NT2/D1 (cell line): ENCODE results near the gene SLX4.

Source experiments
- SUZ12 ChIP-seq: IDR thresholded peaks from 2 replicates; pipeline ENCODE4 v1.6.1; 2011; ENCODE audit not compliant: insufficient read length, insufficient read depth; ENCODE audit errors: extremely low read depth
- YY1 ChIP-seq: IDR thresholded peaks from 2 replicates; pipeline ENCODE4 v1.6.1; 2011; ENCODE audit not compliant: insufficient read length, insufficient read depth
- ZNF274 ChIP-seq: IDR thresholded peaks from 2 replicates; pipeline ENCODE4 v1.6.1; 2011; ENCODE audit warnings: mild to moderate bottlenecking, low read depth, low read length

DNA sequence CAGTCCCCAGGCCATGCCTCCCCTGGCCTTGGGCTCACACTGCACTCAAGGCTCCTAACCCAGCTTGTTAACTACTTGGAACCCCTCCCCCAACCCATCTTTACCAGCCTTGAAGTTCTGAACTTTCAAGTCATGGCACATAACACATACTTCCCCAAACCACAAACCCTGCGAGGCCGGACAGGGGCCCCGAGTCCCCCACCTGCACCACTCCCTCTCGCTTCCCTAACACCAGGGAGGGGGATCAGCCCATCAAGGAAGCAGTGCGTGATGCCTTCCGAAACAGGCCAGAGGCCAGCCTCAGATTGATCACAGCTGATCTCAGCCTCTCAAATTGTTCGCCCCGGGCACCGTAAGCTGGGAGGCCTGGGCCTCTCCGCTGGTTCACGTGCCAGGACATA, 31.2 kb downstream of the SLX4 start:
- no peak for TF ChIP-seq ZNF274
- TF ChIP-seq YY1: no peak
- TF ChIP-seq SUZ12: no peak
